ENCODE measurements around the gene TERB2.
"Not testable (repeated sequence)": the region's sequence is repeated elsewhere in the genome, so short reads cannot be mapped to it uniquely, and the experiment has no call there.

TERB2 gene

GRCh38 chr15:44956388-44956787, at the start of gene TERB2:
Gene TERB2, plus strand, starts transcription at chr15:44956687. Its CDS starts 32 bp downstream, at chr15:44956719.
- no peak for DNase-seq

- DNase-seq, result no peak
Observed at GRCh38 chr15:44909423-44909822, 47.1 kb upstream of the TERB2 start.

- DNase-seq, result no peak
Observed at GRCh38 chr15:44910981-44911625, 45.4 kb upstream of the TERB2 start.

GRCh38 chr15:44912186-44912585, 44.3 kb upstream of the TERB2 start:
- DNase-seq, result not testable (repeated sequence)

- DNase-seq, result not testable (repeated sequence)
Observed at GRCh38 chr15:44912974-44913448, 43.5 kb upstream of the TERB2 start.

- no peak for DNase-seq
Observed at GRCh38 chr15:44918136-44918535, 38.4 kb upstream of the TERB2 start.

- not testable (repeated sequence) for DNase-seq
Observed at GRCh38 chr15:44928658-44929057, 27.8 kb upstream of the TERB2 start.

GRCh38 chr15:44930283-44930682, 26.2 kb upstream of the TERB2 start:
- DNase-seq, result not testable (repeated sequence)

- DNase-seq, result not testable (repeated sequence)
Observed at GRCh38 chr15:44958302-44958701, 1.8 kb downstream of the TERB2 start.

GRCh38 chr15:44968475-44968874, 12.0 kb downstream of the TERB2 start:
- no peak for DNase-seq

- DNase-seq, result no peak
Observed at GRCh38 chr15:44971036-44971435, 14.5 kb downstream of the TERB2 start.

GRCh38 chr15:44976183-44976582, 19.7 kb downstream of the TERB2 start:
- DNase-seq, result not testable (repeated sequence)

GRCh38 chr15:44977781-44978180, 21.3 kb downstream of the TERB2 start:
- DNase-seq, result not testable (repeated sequence)

GRCh38 chr15:44979617-44980339, 23.3 kb downstream of the TERB2 start:
- not testable (repeated sequence) for DNase-seq

GRCh38 chr15:44984144-44984543, 27.7 kb downstream of the TERB2 start:
- not testable (repeated sequence) for DNase-seq

GRCh38 chr15:44986346-44987055, 30.0 kb downstream of the TERB2 start:
- not testable (repeated sequence) for DNase-seq

GRCh38 chr15:44987711-44988110, 31.2 kb downstream of the TERB2 start:
- not testable (repeated sequence) for DNase-seq

- DNase-seq, result not testable (repeated sequence)
Observed at GRCh38 chr15:44988184-44988869, 31.8 kb downstream of the TERB2 start.

- not testable (repeated sequence) for DNase-seq
Observed at GRCh38 chr15:44988870-44989219, 32.4 kb downstream of the TERB2 start.

- DNase-seq, result not testable (repeated sequence)
Observed at GRCh38 chr15:44997632-44998031, 41.1 kb downstream of the TERB2 start.

- DNase-seq, result no peak
Observed at GRCh38 chr15:44999105-44999504, 42.6 kb downstream of the TERB2 start.

GRCh38 chr15:45001180-45001579, 44.7 kb downstream of the TERB2 start:
- DNase-seq, result not testable (repeated sequence)
